Tibial nerve (tissue), 4 donors: ENCODE measurements around the gene B9D2.

Experiments used
- EP300 ChIP-seq, 2 donors: sonication (generic); formaldehyde crosslinking; IDR thresholded peaks; one replicate each; pipeline ENCODE4 v1.6.1; 2017; ENCODE audit warnings: antibody characterized with exemption in 2 of 2, mild to moderate bottlenecking in 1 of 2
- POLR2A ChIP-seq, 2 donors: fragments of 450-650 bp; IDR thresholded peaks; one replicate each; pipeline ENCODE4 v1.6.1; 2017; ENCODE audit warnings: antibody characterized with exemption in 2 of 2, mild to moderate bottlenecking in 2 of 2, moderate library complexity in 2 of 2
- TF ChIP-seq, protein P1 (sequence below), 5 experiments: fragments of 200-600 bp in 3 of 5; fragments of 450-650 bp in 2 of 5; sonication (generic) in 3 of 5; IDR thresholded peaks; one replicate each; pipeline ENCODE4 v1.5.1; 2016 to 2019; ENCODE audit warnings: antibody characterized with exemption in 5 of 5, mild to moderate bottlenecking in 3 of 5, moderate library complexity in 2 of 5

DNA sequence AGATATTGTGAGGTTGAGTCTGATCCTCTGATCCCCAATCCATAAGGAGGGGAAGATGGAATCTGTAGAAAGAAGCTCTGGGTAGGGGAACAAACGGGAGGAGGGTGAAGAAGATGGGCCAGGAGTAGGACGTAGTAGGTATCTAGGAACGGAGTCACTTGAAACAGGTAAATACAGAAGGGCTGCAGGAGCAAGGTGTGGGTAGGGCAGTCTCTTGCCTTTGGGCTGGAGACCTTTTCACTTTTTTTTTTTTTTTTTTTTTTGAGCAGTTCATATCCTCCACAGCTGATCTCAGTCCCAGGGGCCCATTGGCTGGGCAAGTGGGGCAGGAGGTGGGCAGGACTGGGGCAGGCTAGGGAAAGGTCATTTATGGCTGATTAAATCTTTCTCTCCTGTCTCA is 35.1 kb upstream of the B9D2 start:
- no peak for TF ChIP-seq POLR2A (IDR thresholded peaks at IDR 0.05)
- TF ChIP-seq, protein P1, sequence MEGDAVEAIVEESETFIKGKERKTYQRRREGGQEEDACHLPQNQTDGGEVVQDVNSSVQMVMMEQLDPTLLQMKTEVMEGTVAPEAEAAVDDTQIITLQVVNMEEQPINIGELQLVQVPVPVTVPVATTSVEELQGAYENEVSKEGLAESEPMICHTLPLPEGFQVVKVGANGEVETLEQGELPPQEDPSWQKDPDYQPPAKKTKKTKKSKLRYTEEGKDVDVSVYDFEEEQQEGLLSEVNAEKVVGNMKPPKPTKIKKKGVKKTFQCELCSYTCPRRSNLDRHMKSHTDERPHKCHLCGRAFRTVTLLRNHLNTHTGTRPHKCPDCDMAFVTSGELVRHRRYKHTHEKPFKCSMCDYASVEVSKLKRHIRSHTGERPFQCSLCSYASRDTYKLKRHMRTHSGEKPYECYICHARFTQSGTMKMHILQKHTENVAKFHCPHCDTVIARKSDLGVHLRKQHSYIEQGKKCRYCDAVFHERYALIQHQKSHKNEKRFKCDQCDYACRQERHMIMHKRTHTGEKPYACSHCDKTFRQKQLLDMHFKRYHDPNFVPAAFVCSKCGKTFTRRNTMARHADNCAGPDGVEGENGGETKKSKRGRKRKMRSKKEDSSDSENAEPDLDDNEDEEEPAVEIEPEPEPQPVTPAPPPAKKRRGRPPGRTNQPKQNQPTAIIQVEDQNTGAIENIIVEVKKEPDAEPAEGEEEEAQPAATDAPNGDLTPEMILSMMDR (IDR thresholded peaks at IDR 0.05) = no peak
- no peak for TF ChIP-seq EP300 (IDR thresholded peaks at IDR 0.05)
